Thyroid gland (tissue), 4 donors: ENCODE data around the gene ABHD15. TPM values are rescaled to one million over a fixed set of nuclear protein-coding genes. Genes with fewer than 3 reads are reported as not detected.

Source experiments
- DNase-seq, 2 donors: peaks; one replicate each; pipeline ENCODE4 v3.0.0-alpha.2; 2019
- H3K27ac ChIP-seq, 3 donors: fragments of 200-600 bp; sonication (generic); 1 replicate in 2 of 3; 2 replicates in 1 of 3; pipeline ENCODE4 v1.5.1; 2016 to 2019; ENCODE audit warnings: mild to moderate bottlenecking in 1 of 3, moderate library complexity in 1 of 3
- H3K27me3 ChIP-seq: fragments of 200-600 bp; sonication (generic); one replicate; pipeline ENCODE4 v1.5.1; 2019
- H3K36me3 ChIP-seq, 2 donors: fragments of 200-600 bp; sonication (generic); one replicate each; pipeline ENCODE4 v1.5.1; 2016 to 2019
- H3K4me1 ChIP-seq, 2 donors: fragments of 200-600 bp; sonication (generic); one replicate each; pipeline ENCODE4 v1.5.1; 2017 to 2019
- H3K4me3 ChIP-seq, 3 donors: fragments of 200-600 bp; sonication (generic); replicated peaks in 1 of 3; 1 replicate in 2 of 3; 2 replicates in 1 of 3; pipeline ENCODE4 v1.5.1; 2016; ENCODE audit warnings: mild to moderate bottlenecking in 1 of 3
- H3K9me3 ChIP-seq: fragments of 200-600 bp; sonication (generic); one replicate; pipeline ENCODE4 v1.5.1; 2017
- POLR2A ChIP-seq, 2 donors: fragments of 450-650 bp; IDR thresholded peaks; one replicate each; pipeline ENCODE4 v1.6.1; 2017; ENCODE audit warnings: antibody characterized with exemption in 2 of 2, mild to moderate bottlenecking in 2 of 2, moderate library complexity in 1 of 2
- WGBS, 2 donors: methylation state at CpG; one replicate each; pipeline ENCODE4 v1.1.5; 2017; 5-methylcytosine and 5-hydroxymethylcytosine counted together
- intact Hi-C: fragments of 100-400 bp; cut with DNase I; formaldehyde crosslinking; loops from one replicate; pipeline ENCODE4 v1.15.1; 2023
- total RNA-seq, 4 donors: library from RNA; depleted of rRNA; stranded (reverse); fragments of >200 nt; gene quantifications; one replicate each; pipeline ENCODE4 v1.2.3, GENCODE V29; 2016
- TF ChIP-seq, protein P1 (sequence below), 6 experiments: fragments of 200-600 bp in 3 of 6; fragments of 450-650 bp in 3 of 6; sonication (generic) in 3 of 6; IDR thresholded peaks; one replicate each; pipeline ENCODE4 v1.5.1; 2016 to 2019; ENCODE audit warnings: antibody characterized with exemption in 6 of 6, mild to moderate bottlenecking in 2 of 6, inconsistent platforms in 1 of 6, moderate library complexity in 1 of 6

The ABHD15 gene
- total RNA-seq, 4 donors from 2014 or later: 11.6 to 19.8 (median 13.0) TPM

DNA sequence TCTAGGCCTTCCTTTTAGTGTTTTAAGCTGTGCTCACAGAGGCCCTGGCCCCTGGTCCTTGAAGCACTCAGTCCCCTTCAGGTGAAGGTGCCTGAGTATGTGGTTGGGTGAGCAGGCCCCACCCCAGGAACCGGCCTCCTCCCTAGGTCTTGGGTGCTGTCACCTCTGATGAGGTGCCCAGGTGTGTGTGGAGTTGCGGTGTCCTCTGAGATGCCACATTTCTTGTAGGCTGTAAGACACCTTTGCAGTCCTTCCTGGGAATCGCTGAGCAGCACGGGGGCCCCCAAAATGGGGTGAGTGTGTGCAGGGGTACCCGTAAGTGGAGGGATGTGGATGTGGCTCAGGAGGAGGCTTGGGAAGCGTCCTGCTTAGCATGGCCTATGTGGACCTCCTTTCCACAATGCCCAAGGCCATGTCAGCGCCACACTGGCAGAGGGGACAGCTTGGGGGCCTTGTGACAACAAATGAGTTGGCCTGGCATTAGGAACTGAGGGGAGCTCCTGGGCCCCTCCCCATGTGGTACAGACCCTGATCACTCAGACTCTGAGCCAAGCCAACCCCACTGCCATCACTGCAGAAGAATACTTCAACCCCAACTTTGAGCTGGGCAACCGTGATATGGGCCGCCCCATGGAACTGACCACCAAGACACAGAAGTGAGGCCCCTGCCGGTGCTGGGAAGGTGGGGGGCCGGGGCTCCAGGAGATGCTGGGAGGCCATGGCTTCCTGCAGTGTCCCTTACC is 44.7 kb upstream of the ABHD15 start:
- H3K9me3 ChIP-seq: no peaks in the 10 kb centered on the region
- no peak for TF ChIP-seq POLR2A (IDR thresholded peaks at IDR 0.05)
- TF ChIP-seq, protein P1, sequence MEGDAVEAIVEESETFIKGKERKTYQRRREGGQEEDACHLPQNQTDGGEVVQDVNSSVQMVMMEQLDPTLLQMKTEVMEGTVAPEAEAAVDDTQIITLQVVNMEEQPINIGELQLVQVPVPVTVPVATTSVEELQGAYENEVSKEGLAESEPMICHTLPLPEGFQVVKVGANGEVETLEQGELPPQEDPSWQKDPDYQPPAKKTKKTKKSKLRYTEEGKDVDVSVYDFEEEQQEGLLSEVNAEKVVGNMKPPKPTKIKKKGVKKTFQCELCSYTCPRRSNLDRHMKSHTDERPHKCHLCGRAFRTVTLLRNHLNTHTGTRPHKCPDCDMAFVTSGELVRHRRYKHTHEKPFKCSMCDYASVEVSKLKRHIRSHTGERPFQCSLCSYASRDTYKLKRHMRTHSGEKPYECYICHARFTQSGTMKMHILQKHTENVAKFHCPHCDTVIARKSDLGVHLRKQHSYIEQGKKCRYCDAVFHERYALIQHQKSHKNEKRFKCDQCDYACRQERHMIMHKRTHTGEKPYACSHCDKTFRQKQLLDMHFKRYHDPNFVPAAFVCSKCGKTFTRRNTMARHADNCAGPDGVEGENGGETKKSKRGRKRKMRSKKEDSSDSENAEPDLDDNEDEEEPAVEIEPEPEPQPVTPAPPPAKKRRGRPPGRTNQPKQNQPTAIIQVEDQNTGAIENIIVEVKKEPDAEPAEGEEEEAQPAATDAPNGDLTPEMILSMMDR (IDR thresholded peaks at IDR 0.05): no peak
- DNase-seq: no peak
- H3K27me3 ChIP-seq: no peaks in the 10 kb centered on the region
- 95 to 97% methylated on average over 10 of the region's 11 CpGs for WGBS, 2 donors
- intact Hi-C loops: no loop called here
- H3K36me3 ChIP-seq: no peaks in the 10 kb centered on the region
- H3K4me3 ChIP-seq: no peak overlapping the region
- H3K4me1 ChIP-seq: peaks cover 30 to 31% of the 10 kb centered on the region in 2 donors
- H3K27ac ChIP-seq: no peak overlapping the region

DNA sequence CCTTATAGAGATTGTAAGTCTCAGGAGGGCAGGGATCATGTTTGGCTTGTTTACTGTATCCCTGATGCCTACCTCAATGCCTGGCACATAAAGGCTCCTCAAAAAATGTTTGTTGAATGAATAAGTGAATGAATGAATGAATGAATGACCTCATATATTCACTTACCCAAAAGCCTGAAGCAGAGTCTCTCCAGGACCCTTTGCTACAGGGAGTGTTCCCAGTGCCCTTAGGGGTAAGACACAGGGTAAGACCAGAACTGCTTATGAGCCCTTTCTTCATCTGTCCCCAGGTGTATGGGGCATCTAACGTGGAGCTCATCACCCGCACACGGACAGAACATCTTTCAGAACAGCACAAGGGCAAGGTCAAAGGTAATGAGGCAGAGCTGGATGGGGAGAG is 43.6 kb upstream of the ABHD15 start:
- 89 to 92% methylated on average over 3 of the region's 3 CpGs for WGBS, 2 donors
- intact Hi-C loops: no loop called here

DNA sequence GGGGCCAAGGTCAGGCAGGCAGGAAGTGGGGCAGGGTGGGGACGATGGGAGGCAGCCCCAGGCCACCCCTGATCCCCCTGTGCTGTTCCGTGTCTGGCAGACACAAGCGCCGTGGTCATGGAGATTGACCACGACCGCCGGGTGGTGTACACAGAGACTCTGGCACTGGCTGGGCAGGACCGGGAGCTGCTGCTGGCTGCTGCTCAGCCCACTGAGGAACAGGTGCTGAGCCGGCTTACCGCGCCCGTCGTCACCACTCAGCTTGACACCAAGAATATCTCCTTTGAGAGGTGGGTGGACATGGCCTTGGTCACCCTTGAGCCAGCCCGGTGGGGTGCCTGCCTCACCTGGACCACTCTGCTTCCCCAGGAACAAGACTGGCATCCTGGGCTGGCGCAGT is 42.1 kb upstream of the ABHD15 start:
- no peak for TF ChIP-seq POLR2A (IDR thresholded peaks at IDR 0.05)
- TF ChIP-seq, protein P1 (IDR thresholded peaks at IDR 0.05): no peak
- peaks cover 12% of the 10 kb centered on the region in 2 donors for H3K4me1 ChIP-seq
- 90 to 92% methylated on average over 2 to 14 of the region's 15 CpGs for WGBS, 2 donors
- H3K36me3 ChIP-seq: no peaks in the 10 kb centered on the region
- H3K4me3 ChIP-seq: no peak overlapping the region
- H3K27me3 ChIP-seq: no peaks in the 10 kb centered on the region
- no peaks in the 10 kb centered on the region for H3K9me3 ChIP-seq
- DNase-seq: no peak
- intact Hi-C loops: no loop called here
- H3K27ac ChIP-seq: no peak overlapping the region

More for the DNA sequence above, 43.6 kb upstream of the ABHD15 start:
- peaks cover 21 to 22% of the 10 kb centered on the region in 2 donors for H3K4me1 ChIP-seq
- H3K27ac ChIP-seq: no peak overlapping the region
- DNase-seq: no peak
- TF ChIP-seq, protein P1 (IDR thresholded peaks at IDR 0.05): no peak
- no peak for TF ChIP-seq POLR2A (IDR thresholded peaks at IDR 0.05)
- H3K27me3 ChIP-seq: no peaks in the 10 kb centered on the region
- no peak overlapping the region for H3K4me3 ChIP-seq
- no peaks in the 10 kb centered on the region for H3K9me3 ChIP-seq
- H3K36me3 ChIP-seq: no peaks in the 10 kb centered on the region

DNA sequence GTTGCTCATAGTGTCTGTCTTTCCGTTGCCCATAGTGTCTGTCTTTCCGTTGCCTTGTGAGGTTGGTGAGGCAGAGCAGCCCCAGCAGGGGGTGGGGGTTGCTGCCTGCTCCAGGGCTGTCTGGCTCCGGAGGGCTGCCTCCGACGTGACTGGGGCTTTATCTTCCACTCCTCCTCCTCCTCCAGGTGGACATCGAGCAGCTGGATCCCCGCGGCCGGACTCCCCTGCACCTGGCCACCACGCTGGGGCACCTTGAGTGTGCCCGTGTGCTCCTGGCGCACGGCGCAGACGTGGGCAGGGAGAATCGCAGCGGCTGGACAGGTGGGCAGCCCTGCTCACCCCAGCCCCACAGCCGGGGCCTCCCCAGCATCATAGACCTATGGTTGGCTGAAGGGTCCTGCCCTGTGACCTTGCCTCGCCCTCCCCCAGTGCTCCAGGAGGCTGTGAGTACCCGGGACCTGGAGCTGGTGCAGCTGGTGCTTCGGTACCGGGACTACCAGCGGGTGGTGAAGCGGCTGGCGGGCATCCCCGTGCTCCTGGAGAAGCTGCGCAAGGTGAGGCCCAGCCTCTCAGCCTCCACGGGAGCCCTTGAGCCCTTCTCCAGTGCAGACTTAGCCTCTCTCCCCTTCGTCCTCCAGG is 40.8 kb upstream of the ABHD15 start:
- no peak for DNase-seq
- H3K27ac ChIP-seq: no peak overlapping the region
- peaks cover 0 to 2% of the 10 kb centered on the region in 2 donors for H3K4me1 ChIP-seq
- intact Hi-C loops: no loop called here
- H3K27me3 ChIP-seq: no peaks in the 10 kb centered on the region
- H3K9me3 ChIP-seq: no peaks in the 10 kb centered on the region
- no peak overlapping the region for H3K4me3 ChIP-seq
- no peaks in the 10 kb centered on the region for H3K36me3 ChIP-seq
- 85 to 92% methylated on average over 6 to 23 of the region's 29 CpGs for WGBS, 2 donors
- TF ChIP-seq, protein P1 (IDR thresholded peaks at IDR 0.05): no peak
- TF ChIP-seq POLR2A (IDR thresholded peaks at IDR 0.05): no peak

DNA sequence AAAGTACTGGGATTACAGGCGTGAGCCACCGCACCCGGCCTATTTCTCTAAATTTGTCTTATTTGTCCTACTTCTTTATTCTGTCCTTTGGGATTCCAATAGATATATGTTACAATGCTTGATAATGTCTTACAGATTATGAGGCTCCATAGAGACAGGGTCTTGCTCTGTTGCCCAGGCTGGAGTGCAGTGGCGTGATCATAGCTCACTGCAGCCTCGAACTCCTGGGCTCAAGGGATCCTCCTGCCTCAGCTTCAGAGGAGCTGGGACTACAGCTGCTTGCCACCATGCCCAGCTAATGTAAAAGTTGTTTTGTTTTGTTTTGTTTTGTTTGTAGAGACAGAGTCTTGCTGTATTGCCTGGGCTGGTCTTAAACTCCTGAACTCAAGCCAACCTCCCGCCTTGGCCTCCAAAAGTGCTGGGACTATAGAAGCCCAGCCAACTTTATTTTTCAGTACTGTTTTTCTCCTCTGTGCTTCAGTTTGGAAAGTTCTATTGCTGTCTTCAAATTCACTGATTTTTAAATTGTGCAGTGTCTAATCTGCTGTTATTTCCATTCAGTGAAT is 36.4 kb upstream of the ABHD15 start:
- DNase-seq: no peak
- 90 to 92% methylated on average over 6 of the region's 6 CpGs for WGBS, 2 donors
- H3K27ac ChIP-seq: no peak overlapping the region

More for the DNA sequence above, 36.4 kb upstream of the ABHD15 start:
- Histone ChIP-seq H3K9me3 (no peaks in the 10 kb centered on the region), H3K4me3 (no peak overlapping the region), H3K4me1 (no peaks in the 10 kb centered on the region), H3K36me3 (no peaks in the 10 kb centered on the region), H3K27me3 (no peaks in the 10 kb centered on the region)
- TF ChIP-seq, protein P1 (IDR thresholded peaks at IDR 0.05): no peak
- TF ChIP-seq POLR2A (IDR thresholded peaks at IDR 0.05): no peak
- intact Hi-C loops: no loop called here
